Hepatocyte (in vitro differentiated cells): ENCODE data around the gene CCDC9B.

Experiments used
- CTCF ChIP-seq: fragments of 200-600 bp; sonication (generic); IDR thresholded peaks from 2 replicates; pipeline ENCODE4 v1.5.1; 2016; ENCODE audit warnings: antibody characterized with exemption, mild to moderate bottlenecking; ENCODE audit not compliant: poor library complexity
- EZH2 ChIP-seq: fragments of 200-600 bp; sonication (generic); IDR thresholded peaks from 2 replicates; pipeline ENCODE4 v1.6.1; 2016; ENCODE audit warnings: antibody characterized with exemption, mild to moderate bottlenecking, borderline replicate concordance
- EZH2phosphoT487 ChIP-seq: fragments of 200-600 bp; sonication (generic); IDR thresholded peaks from one replicate; pipeline ENCODE4 v1.6.1; 2018; ENCODE audit warnings: antibody characterized with exemption, mild to moderate bottlenecking, low read depth, moderate library complexity; ENCODE audit not compliant: unreplicated experiment, severe bottlenecking

GRCh38 chr15:40289140-40289775 lies 51.5 kb downstream of the CCDC9B start:
- no peak for TF ChIP-seq CTCF
- TF ChIP-seq EZH2, result no peak
- no peak for TF ChIP-seq EZH2phosphoT487
